ENCODE measurements around the gene SERPINB13.
"Not testable (repeated sequence)": the region's sequence is repeated elsewhere in the genome, so short reads cannot be mapped to it uniquely, and the experiment has no call there.

GRCh38 chr18:63644142-63644541 is 57.0 kb downstream of the SERPINB13 start, which contains the start of gene SERPINB4:
- TF ChIP-seq CTCF (IDR thresholded peaks at IDR 0.05); REST (IDR thresholded peaks at IDR 0.05); JUNB (IDR thresholded peaks at IDR 0.05); BHLHE40 (IDR thresholded peaks at IDR 0.05; ENCODE audit: low read depth, low read length); PBX3 (IDR thresholded peaks at IDR 0.05); CEBPB (IDR thresholded peaks at IDR 0.05); MYC (IDR thresholded peaks at IDR 0.05; ENCODE audit: borderline replicate concordance, low read length); RFX5 (IDR thresholded peaks at IDR 0.05); MAFK (IDR thresholded peaks at IDR 0.05; ENCODE audit: partially characterized antibody); EP300 (IDR thresholded peaks at IDR 0.05); POLR2A (IDR thresholded peaks at IDR 0.05; ENCODE audit: low read length); ELK1 (IDR thresholded peaks at IDR 0.05; ENCODE audit: low read depth, low read length); SMC3 (IDR thresholded peaks at IDR 0.05): not testable (repeated sequence)
